Measurements from ENCODE around the gene PRKN.
"Not testable (repeated sequence)": the region's sequence is repeated elsewhere in the genome, so short reads cannot be mapped to it uniquely, and the experiment has no call there.

The PRKN gene

DNA sequence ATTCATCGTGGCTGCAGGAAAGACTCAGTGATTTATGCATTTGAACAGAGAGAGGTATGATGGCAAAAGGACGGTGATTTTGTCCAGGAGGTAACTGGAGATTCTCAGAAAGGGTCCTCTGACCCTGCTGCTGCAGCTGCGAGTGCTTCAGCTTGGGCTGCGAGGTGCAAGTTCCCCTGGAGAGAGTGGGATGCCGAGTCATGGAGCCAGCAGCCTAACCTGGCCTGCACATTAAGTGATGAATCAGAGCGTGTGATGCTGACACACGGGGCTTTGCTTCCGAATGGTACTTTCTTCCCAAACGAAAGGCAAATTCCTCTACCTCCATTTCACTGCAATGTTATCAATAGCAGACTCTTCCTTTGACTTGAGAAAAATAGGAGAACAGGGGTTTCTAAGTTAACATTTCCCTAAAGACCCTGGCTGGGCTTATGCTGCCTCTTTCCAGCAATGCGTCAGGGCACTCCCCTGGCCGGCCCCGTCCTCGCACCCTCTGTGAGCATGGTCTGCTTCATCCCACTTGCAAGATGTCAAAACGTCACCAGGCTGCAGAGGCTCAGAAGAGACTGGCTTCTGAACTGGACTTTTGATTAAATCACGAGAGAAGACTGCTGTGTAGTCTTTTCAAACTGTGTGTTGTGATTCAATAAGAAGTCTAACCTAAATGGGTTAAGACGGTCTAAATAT, 825.7 kb downstream of the PRKN start:
- TF ChIP-seq, protein P1, sequence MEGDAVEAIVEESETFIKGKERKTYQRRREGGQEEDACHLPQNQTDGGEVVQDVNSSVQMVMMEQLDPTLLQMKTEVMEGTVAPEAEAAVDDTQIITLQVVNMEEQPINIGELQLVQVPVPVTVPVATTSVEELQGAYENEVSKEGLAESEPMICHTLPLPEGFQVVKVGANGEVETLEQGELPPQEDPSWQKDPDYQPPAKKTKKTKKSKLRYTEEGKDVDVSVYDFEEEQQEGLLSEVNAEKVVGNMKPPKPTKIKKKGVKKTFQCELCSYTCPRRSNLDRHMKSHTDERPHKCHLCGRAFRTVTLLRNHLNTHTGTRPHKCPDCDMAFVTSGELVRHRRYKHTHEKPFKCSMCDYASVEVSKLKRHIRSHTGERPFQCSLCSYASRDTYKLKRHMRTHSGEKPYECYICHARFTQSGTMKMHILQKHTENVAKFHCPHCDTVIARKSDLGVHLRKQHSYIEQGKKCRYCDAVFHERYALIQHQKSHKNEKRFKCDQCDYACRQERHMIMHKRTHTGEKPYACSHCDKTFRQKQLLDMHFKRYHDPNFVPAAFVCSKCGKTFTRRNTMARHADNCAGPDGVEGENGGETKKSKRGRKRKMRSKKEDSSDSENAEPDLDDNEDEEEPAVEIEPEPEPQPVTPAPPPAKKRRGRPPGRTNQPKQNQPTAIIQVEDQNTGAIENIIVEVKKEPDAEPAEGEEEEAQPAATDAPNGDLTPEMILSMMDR (IDR thresholded peaks at IDR 0.05), result no peak
- no peak for TF ChIP-seq ZFX (IDR thresholded peaks at IDR 0.05; ENCODE audit: borderline replicate concordance)
- H3K27ac ChIP-seq, result no peak overlapping the region

GRCh38 chr6:161894436-161894835, 833.1 kb downstream of the PRKN start:
- H3K27ac ChIP-seq, result no peak overlapping the region
- TF ChIP-seq, protein P1 (IDR thresholded peaks at IDR 0.05), result no peak
- no peak for TF ChIP-seq ZFX (IDR thresholded peaks at IDR 0.05; ENCODE audit: borderline replicate concordance)

GRCh38 chr6:161891542-161891941, 836.0 kb downstream of the PRKN start:
- TF ChIP-seq, protein P1 (IDR thresholded peaks at IDR 0.05), result no peak
- TF ChIP-seq ZFX (IDR thresholded peaks at IDR 0.05; ENCODE audit: borderline replicate concordance), result no peak
- H3K27ac ChIP-seq, result no peak overlapping the region

DNA sequence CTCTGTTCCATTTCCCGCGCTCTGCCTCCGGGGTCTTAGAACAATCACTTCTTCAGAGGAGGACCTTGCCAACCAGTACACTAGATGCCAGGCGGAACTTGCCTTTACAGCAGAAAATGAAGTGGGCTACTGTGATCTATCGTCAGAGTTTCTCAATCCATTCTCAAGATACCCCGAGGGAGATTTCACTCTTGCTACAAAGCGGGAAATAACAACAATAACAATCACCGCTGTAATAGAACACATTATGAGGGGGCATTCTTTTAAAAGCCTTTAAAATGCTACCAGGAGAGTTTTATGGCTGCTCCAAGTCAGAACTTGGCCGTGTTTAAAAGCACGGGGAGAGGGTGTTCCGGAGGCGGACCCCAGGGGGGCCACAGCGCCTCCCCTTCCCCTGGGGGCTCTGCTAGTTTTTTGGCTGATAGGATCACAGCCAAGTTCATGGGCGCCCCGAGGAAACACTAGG, 836.7 kb downstream of the PRKN start:
- H3K27ac ChIP-seq, result no peak overlapping the region

DNA sequence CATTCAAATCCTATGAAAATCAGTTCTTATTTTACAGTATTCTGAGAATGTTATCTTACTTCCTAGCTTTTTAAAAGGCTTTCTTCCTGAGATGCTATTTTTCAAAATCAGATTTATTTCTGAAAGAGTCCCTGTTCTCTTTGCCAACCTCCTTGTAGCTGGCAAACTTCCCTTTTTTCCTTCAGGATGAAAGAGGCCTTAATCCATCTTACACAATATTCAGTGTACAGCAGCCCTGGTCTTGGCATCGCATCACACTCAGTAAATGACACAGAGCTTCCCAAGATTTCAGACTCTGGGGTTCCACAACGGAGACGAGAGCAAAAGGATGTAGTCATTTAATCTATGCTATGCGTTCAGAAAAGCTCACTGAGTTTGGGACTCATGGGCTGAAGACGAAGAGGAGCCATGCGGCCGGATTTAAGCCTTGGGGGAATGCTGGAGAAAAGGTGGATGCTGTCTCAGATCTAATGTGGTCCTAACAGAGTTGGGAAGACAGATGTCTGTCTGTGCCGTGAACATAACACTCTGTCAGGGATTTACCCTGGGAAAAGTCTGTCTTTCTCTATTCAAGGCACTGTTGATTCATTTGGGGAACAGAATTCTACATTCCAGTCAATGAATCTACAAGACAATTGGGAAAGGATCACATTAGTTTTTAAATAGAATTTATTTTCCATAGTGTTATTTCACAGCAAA, 837.3 kb downstream of the PRKN start:
- TF ChIP-seq ZFX (IDR thresholded peaks at IDR 0.05; ENCODE audit: borderline replicate concordance), result no peak
- TF ChIP-seq, protein P1 (IDR thresholded peaks at IDR 0.05), result no peak
- H3K27ac ChIP-seq, result no peak overlapping the region

More for the DNA sequence above, 836.7 kb downstream of the PRKN start:
- TF ChIP-seq ZFX (IDR thresholded peaks at IDR 0.05; ENCODE audit: borderline replicate concordance), result no peak
- TF ChIP-seq, protein P1 (IDR thresholded peaks at IDR 0.05), result no peak

GRCh38 chr6:161889324-161889723, 838.2 kb downstream of the PRKN start:
- TF ChIP-seq ZFX (IDR thresholded peaks at IDR 0.05; ENCODE audit: borderline replicate concordance), result no peak
- TF ChIP-seq, protein P1 (IDR thresholded peaks at IDR 0.05), result no peak
- no peak overlapping the region for H3K27ac ChIP-seq

- H3K27ac ChIP-seq, result not testable (repeated sequence)
Measured at GRCh38 chr6:161886545-161886944, 841.0 kb downstream of the PRKN start.

All from 22Rv1 (cell line).